ENCODE data around the gene SLC39A12. TPM values are rescaled to one million over a fixed set of nuclear protein-coding genes. Genes with fewer than 3 reads are reported as not detected.

SLC39A12 gene
- total RNA-seq, 1 experiment from 2014 or later: not detected

DNA sequence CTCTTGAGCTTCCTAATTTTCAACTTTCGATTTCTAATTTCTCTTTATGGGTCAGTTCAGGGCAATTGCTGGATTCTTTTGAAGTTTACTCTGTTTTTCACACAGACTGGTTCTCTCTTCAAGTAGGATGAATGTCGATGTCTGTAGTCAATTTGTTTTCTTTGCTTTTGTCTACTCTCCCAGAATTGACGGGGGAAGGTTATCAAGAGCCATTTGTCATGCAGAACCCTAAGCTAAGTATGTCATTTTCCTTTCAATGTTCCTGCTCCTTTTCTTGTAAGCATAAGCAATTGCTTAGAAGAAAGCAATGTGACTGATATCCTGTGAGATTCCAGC is 53.7 kb downstream of the SLC39A12 start:
- Mint-ChIP-seq H3K27me3 (ENCODE audit: low read depth) (peaks cover 6% of the 10 kb centered on the region), H3K9me3 (peaks cover 10% of the 10 kb centered on the region), H3K4me3 (no peak overlapping the region), H3K36me3 (no peaks in the 10 kb centered on the region), H3K4me1 (peaks cover 37% of the 10 kb centered on the region), H3K27ac (peak overlapping the region; percentile 83; the same call in 1 of the 2 replicates)
- DNase-seq (ENCODE audit: low spot score): no peak
- ATAC-seq: peak; percentile 64
- no peak for TF ChIP-seq RELA (CRISPR knock-in tag; IDR thresholded peaks at IDR 0.05; ENCODE audit: borderline replicate concordance)
- TF ChIP-seq SMAD4 (CRISPR knock-in tag; IDR thresholded peaks at IDR 0.05): no peak
- TF ChIP-seq, protein P1, sequence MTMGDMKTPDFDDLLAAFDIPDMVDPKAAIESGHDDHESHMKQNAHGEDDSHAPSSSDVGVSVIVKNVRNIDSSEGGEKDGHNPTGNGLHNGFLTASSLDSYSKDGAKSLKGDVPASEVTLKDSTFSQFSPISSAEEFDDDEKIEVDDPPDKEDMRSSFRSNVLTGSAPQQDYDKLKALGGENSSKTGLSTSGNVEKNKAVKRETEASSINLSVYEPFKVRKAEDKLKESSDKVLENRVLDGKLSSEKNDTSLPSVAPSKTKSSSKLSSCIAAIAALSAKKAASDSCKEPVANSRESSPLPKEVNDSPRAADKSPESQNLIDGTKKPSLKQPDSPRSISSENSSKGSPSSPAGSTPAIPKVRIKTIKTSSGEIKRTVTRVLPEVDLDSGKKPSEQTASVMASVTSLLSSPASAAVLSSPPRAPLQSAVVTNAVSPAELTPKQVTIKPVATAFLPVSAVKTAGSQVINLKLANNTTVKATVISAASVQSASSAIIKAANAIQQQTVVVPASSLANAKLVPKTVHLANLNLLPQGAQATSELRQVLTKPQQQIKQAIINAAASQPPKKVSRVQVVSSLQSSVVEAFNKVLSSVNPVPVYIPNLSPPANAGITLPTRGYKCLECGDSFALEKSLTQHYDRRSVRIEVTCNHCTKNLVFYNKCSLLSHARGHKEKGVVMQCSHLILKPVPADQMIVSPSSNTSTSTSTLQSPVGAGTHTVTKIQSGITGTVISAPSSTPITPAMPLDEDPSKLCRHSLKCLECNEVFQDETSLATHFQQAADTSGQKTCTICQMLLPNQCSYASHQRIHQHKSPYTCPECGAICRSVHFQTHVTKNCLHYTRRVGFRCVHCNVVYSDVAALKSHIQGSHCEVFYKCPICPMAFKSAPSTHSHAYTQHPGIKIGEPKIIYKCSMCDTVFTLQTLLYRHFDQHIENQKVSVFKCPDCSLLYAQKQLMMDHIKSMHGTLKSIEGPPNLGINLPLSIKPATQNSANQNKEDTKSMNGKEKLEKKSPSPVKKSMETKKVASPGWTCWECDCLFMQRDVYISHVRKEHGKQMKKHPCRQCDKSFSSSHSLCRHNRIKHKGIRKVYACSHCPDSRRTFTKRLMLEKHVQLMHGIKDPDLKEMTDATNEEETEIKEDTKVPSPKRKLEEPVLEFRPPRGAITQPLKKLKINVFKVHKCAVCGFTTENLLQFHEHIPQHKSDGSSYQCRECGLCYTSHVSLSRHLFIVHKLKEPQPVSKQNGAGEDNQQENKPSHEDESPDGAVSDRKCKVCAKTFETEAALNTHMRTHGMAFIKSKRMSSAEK (CRISPR knock-in tag; IDR thresholded peaks at IDR 0.05; ENCODE audit: borderline replicate concordance): no peak
- ChIA-PET POLR2A (interaction anchor here (0.8 kb wide), 1 partner anchor 18 kb away, joined by 3 read pairs; no protein-coding TSS in a partner anchor), CTCF (interaction anchor here (1.1 to 1.2 kb wide), 2 partner anchors 25 to 228 kb away, joined by 3 read pairs; no protein-coding TSS in a partner anchor)

DNA sequence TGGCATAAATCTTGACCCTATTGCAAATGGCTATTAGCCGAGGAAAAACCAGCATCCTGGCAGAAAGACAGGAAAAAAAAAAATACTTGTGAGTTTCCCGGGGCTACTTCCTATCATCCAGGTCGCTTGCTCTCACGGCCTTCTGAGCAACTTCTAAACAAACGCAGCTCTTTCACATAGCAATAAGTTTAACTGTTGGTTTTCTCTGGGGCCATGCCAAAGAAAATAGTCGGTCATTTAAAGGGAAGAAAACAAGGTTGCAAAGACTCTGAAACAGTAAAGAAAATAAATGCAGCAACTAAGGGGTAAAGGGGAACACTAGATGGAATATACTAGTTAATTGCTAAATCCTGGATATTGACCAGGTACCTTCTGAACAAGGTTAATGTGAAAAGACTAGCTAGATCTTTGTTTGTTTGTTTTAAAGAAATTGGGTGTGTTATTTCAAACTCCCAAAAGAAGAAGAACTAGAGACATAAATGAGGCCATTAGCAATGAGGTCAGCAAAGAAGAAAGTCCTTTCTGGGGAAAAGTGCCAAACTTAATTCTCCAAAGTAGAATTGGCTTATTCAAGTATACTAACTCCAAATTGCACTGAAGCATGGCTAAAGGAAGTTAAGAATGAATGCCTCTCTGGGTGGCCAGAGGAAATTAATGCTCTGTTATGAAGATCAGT is 54.2 kb downstream of the SLC39A12 start:
- ChIA-PET POLR2A (interaction anchor here (0.8 kb wide), 1 partner anchor 19 kb away, joined by 3 read pairs; no protein-coding TSS in a partner anchor), CTCF (interaction anchor here (1.1 to 1.2 kb wide), 2 partner anchors 25 to 228 kb away, joined by 3 read pairs; no protein-coding TSS in a partner anchor)
- H3K27me3 Mint-ChIP-seq (ENCODE audit: low read depth): peaks cover 6% of the 10 kb centered on the region
- DNase-seq (ENCODE audit: low spot score) (no peak), ATAC-seq (peak; percentile 53)
- H3K9me3 Mint-ChIP-seq: peaks cover 10% of the 10 kb centered on the region
- H3K4me1 Mint-ChIP-seq: peaks cover 37% of the 10 kb centered on the region
- peak overlapping the region; percentile 83; the same call in 1 of the 2 replicates for H3K27ac Mint-ChIP-seq
- H3K4me3 Mint-ChIP-seq: no peak overlapping the region
- no peaks in the 10 kb centered on the region for H3K36me3 Mint-ChIP-seq
- TF ChIP-seq CBFB (CRISPR knock-in tag; IDR thresholded peaks at IDR 0.05; ENCODE audit: low read depth) (no peak), FOXJ3 (CRISPR knock-in tag; IDR thresholded peaks at IDR 0.05; ENCODE audit: borderline replicate concordance) (no peak), SMAD4 (CRISPR knock-in tag; IDR thresholded peaks at IDR 0.05) (no peak), CREM (CRISPR knock-in tag; IDR thresholded peaks at IDR 0.05) (no peak)

DNA sequence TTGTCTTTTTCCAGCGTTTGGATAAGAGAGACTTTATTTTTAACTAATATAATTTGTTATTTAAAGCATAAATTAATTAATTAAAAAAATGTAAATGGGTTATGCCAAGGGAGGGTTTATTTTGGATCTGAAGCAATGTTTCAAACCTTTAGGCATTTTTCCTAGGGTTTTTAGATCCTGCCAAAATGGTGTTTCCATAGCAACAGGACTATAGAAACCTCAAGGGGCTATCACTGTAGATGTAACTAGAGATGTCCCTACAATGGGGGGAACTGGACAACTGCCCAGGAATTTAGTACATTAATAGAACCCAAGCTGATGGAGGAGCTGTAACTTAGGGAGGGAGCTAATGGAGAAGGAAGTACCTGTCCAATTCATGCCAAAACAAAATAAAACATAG is 57.3 kb downstream of the SLC39A12 start:
- TF ChIP-seq TCF7 (CRISPR knock-in tag; IDR thresholded peaks at IDR 0.05; ENCODE audit: low read depth): no peak
- peak; percentile 25; the same call in 1 of the 2 replicates for TF ChIP-seq HMGA2 (CRISPR knock-in tag; IDR thresholded peaks at IDR 0.05)
- no peak for DNase-seq (ENCODE audit: low spot score)
- Mint-ChIP-seq H3K27me3 (ENCODE audit: low read depth) (peaks cover 6% of the 10 kb centered on the region), H3K4me3 (no peak overlapping the region), H3K27ac (no peak overlapping the region), H3K4me1 (peaks cover 36% of the 10 kb centered on the region), H3K9me3 (peaks cover 10% of the 10 kb centered on the region), H3K36me3 (no peaks in the 10 kb centered on the region)
- CTCF ChIA-PET: no interaction called here
- no peak for ATAC-seq
- POLR2A ChIA-PET: no interaction called here

DNA sequence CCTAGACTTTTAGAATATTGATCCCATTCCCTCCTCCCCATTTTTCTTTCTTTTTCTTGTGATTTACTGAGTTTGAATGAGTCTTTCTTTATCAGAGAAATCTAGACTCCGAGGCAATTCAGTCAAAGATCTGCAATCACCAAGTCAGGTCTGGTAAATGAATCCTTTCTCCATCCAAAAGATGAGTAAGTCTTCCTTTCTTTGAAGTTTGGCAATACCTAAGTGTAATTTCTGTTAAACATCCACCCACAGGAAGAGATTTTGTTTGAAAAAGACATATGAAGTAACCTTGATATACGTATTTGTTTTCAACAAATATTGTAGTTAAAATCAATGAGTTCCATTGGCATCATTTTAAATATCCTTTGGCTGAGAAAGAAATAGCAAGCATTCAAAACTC is 58.3 kb downstream of the SLC39A12 start:
- Mint-ChIP-seq H3K9me3 (peaks cover 10% of the 10 kb centered on the region), H3K36me3 (no peaks in the 10 kb centered on the region), H3K27ac (no peak overlapping the region), H3K4me1 (peaks cover 27% of the 10 kb centered on the region), H3K4me3 (no peak overlapping the region), H3K27me3 (ENCODE audit: low read depth) (peaks cover 6% of the 10 kb centered on the region)
- ATAC-seq (no peak), DNase-seq (ENCODE audit: low spot score) (no peak)
- ChIA-PET CTCF (no interaction called here), POLR2A (no interaction called here)
- TF ChIP-seq GABPB1 (CRISPR knock-in tag; IDR thresholded peaks at IDR 0.05): no peak
- TF ChIP-seq, protein P2, sequence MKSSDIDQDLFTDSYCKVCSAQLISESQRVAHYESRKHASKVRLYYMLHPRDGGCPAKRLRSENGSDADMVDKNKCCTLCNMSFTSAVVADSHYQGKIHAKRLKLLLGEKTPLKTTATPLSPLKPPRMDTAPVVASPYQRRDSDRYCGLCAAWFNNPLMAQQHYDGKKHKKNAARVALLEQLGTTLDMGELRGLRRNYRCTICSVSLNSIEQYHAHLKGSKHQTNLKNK (CRISPR knock-in tag; IDR thresholded peaks at IDR 0.05): no peak
- TF ChIP-seq, protein P3, sequence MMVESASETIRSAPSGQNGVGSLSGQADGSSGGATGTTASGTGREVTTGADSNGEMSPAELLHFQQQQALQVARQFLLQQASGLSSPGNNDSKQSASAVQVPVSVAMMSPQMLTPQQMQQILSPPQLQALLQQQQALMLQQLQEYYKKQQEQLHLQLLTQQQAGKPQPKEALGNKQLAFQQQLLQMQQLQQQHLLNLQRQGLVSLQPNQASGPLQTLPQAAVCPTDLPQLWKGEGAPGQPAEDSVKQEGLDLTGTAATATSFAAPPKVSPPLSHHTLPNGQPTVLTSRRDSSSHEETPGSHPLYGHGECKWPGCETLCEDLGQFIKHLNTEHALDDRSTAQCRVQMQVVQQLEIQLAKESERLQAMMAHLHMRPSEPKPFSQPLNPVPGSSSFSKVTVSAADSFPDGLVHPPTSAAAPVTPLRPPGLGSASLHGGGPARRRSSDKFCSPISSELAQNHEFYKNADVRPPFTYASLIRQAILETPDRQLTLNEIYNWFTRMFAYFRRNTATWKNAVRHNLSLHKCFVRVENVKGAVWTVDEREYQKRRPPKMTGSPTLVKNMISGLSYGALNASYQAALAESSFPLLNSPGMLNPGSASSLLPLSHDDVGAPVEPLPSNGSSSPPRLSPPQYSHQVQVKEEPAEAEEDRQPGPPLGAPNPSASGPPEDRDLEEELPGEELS (CRISPR knock-in tag; IDR thresholded peaks at IDR 0.05): no peak
- no peak for TF ChIP-seq SMAD4 (CRISPR knock-in tag; IDR thresholded peaks at IDR 0.05)
- TF ChIP-seq ZNF138 (CRISPR knock-in tag; conservative IDR thresholded peaks at IDR 0.05): no peak
- TF ChIP-seq, protein P4, sequence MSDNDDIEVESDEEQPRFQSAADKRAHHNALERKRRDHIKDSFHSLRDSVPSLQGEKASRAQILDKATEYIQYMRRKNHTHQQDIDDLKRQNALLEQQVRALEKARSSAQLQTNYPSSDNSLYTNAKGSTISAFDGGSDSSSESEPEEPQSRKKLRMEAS (CRISPR knock-in tag; IDR thresholded peaks at IDR 0.05): no peak
- no peak for TF ChIP-seq NR2C2 (CRISPR knock-in tag; IDR thresholded peaks at IDR 0.05)
- TF ChIP-seq ATF1 (CRISPR knock-in tag; IDR thresholded peaks at IDR 0.05): no peak
- TF ChIP-seq, protein P5, sequence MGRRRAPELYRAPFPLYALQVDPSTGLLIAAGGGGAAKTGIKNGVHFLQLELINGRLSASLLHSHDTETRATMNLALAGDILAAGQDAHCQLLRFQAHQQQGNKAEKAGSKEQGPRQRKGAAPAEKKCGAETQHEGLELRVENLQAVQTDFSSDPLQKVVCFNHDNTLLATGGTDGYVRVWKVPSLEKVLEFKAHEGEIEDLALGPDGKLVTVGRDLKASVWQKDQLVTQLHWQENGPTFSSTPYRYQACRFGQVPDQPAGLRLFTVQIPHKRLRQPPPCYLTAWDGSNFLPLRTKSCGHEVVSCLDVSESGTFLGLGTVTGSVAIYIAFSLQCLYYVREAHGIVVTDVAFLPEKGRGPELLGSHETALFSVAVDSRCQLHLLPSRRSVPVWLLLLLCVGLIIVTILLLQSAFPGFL (CRISPR knock-in tag; IDR thresholded peaks at IDR 0.05; ENCODE audit: borderline replicate concordance): no peak
- TF ChIP-seq SP1 (CRISPR knock-in tag; conservative IDR thresholded peaks at IDR 0.05): no peak
- TF ChIP-seq ZNF121 (CRISPR knock-in tag; IDR thresholded peaks at IDR 0.05): no peak
